Stimulated activated CD8-positive, alpha-beta memory T cell treated with anti-CD3 and anti-CD28 coated beads, Interleukin-12 subunit alpha, Interleukin-12 subunit beta, amount 100 ng/mL, for 24 hours (primary cell): ENCODE results near the gene CCSER1.

Source experiments
- DNase-seq: peaks from one replicate; pipeline ENCODE4 v3.0.0-alpha.2; 2020; ENCODE audit errors: extremely low read depth

The CCSER1 gene

DNA sequence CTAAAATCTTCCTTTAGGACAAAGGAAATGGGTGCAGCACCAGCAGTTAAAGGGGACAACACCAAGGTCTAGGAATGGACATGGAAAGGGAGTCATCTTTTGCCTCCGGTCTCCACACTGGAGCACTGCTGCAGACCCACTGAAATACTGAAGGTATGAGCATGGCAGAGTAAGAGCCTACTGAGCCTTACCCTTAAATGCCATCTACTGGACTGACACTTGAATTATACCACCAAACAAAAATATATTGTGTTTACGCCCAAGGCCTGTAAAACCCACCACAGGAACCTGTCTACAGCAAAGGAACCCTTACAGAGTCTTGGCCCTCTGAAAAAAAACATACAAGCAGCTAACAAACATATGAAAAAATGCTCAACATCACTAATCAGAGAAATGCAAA, 443.4 kb downstream of the CCSER1 start:
- DNase-seq, result no peak

GRCh38 chr4:90572996-90573395, 445.8 kb downstream of the CCSER1 start:
- DNase-seq, result no peak

GRCh38 chr4:90575371-90575770, 448.2 kb downstream of the CCSER1 start:
- DNase-seq, result no peak

DNA sequence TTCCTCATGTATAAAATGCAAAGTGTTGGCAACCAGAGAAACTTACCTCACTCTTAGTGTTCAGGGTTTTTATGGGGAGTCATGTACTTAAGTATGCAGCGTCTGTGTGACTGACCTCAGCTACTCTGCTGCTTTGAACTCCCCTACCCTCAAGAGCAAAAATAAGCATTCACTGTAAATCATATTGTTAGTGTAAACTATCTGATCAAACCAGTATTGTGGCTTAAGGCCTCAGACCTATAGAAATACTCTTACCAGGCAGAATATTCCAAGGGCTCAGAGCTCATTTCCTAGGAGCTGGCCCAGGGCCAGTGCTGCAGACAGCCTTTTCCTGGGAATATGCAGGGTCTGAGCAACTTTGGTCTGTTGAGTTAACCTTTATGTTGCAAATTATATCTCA, 453.1 kb downstream of the CCSER1 start:
- no peak for DNase-seq

DNA sequence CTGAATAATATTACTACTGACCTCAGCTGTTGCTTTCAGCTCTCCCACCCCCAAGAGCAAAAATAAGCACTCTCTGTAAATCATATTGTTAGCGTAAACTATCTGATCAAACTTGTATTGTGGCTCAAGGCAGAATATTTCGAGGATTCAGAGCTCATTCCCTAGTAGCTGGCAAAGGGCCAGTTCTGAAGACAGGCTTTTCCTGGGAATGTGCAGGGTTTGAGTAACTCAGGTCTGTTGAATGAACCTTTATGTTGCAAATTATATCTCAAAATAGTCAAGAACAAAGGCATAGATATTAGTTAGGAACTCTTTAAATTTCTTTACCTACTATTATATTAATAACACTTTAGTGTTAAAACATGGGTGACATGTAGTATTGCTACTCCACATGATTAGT, 454.9 kb downstream of the CCSER1 start:
- no peak for DNase-seq

GRCh38 chr4:90584051-90584450, 456.9 kb downstream of the CCSER1 start:
- DNase-seq, result no peak

GRCh38 chr4:90585961-90586360, 458.8 kb downstream of the CCSER1 start:
- no peak for DNase-seq

GRCh38 chr4:90586799-90587198, 459.6 kb downstream of the CCSER1 start:
- DNase-seq, result no peak

GRCh38 chr4:90597927-90598326, 470.7 kb downstream of the CCSER1 start:
- no peak for DNase-seq

DNA sequence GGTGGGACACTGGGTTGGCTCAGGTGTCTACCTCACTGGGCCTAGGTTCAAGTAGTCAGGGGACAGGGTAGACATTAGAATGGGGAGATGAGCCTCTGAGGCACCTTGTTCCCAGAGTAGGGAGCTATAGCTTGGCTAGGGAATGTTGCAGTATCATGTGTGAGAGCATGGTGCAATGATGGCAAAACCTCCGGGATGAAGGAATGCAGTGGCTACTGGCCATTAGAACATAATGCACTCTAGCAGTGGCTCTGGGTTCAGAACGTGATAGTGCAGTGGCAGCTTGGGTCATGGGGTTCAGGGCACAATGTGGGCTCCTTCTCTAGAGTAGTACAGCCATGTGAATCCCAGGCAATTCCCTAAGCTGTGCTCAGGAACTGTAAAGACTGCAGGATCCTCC, 471.5 kb downstream of the CCSER1 start:
- DNase-seq, result no peak

DNA sequence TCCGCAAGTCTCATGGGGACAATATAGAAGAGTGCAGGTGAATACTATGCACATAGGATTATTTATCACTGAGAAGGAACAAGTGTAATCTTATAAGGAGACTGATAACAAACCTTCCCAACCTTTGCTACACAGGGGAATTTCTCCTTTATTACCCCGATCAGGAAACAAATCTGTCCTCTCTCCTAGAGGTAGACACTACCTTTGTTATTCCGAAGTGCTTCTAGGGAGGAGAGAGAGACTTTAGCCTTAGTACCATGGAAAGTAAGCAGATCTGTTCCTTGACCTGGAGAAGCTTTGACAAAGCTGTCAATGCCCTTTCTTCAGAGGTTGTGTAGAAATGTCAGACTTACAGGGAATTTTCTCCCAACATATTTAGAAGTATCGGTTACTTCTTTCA, 475.5 kb downstream of the CCSER1 start:
- no peak for DNase-seq

GRCh38 chr4:90603540-90603939, 476.3 kb downstream of the CCSER1 start:
- DNase-seq, result no peak

GRCh38 chr4:90606781-90607180, 479.6 kb downstream of the CCSER1 start:
- no peak for DNase-seq

- DNase-seq, result no peak
Measured at GRCh38 chr4:90614371-90614770, 487.2 kb downstream of the CCSER1 start.

DNA sequence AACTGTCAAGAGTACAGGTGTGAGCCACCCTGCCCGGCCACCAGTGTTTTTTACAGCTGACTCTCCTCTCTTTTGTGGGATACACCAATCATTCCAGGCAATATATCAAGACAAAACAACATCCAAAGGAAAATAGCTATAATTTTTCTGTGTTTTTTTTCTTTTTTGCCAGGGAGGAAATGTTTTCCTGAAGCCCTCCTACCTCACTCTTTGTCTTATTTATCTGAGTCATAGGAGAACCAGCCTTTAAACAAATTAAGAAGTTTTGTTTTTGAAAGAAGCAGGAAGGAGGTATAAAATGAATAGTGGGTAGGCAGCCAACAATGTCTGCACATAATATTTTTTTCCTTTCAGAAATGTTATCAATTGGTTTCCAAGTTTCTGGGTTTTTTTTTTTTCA, 493.9 kb downstream of the CCSER1 start:
- no peak for DNase-seq

GRCh38 chr4:90624781-90625180, 497.6 kb downstream of the CCSER1 start:
- DNase-seq, result no peak

DNA sequence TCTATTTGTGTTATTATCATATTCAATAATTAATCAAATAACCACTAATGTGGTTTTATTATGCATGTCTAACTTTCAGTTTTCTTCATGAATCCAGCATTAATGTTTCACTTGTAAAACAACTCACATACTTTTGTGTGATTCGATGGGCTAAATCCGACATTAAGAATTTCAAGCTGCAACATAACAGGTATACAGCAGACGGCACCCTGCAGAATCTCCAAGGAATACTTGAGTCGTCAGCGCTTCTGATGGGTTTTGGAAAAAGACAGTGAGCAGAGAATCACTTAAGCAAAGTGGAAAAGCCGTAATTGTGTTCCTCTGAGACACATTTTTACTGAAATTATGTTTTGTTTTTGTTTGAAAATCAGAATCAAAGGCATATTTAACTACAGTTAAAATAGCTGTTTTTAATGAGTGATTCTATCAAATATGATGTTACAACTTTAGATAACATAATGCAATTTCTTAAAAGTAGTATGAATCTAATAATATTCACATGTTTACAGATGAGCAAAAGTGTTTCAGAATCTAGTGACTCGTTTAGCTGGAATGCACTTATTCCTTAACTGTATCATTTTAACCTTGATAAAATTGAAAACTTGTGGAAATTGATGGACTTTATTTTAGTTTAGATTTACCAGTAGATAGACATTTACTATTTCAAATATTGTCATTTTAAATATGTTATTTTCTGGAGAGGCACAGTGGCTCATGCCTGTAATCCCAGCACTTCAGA, 514.8 kb downstream of the CCSER1 start:
- no peak for DNase-seq

DNA sequence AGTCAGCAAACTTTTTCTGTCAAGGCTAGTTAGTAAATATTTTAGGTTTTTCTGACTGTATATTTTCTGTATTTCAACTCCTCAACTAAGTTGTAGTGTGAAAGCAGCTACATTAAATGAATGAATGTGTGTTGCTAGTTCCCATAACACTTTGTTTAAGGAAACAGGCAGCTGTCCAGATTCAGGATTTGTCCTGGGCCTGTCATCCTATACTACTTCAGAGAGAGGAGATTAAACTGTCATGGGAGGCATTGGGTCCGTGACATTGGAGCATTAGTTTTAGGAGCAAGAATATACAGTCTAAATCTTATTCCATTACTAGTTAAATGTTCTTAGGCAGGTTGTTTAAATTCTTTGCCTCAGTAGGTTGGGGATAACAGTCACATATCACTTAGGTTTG, 516.0 kb downstream of the CCSER1 start:
- no peak for DNase-seq

GRCh38 chr4:90648311-90648710, 521.1 kb downstream of the CCSER1 start:
- no peak for DNase-seq

DNA sequence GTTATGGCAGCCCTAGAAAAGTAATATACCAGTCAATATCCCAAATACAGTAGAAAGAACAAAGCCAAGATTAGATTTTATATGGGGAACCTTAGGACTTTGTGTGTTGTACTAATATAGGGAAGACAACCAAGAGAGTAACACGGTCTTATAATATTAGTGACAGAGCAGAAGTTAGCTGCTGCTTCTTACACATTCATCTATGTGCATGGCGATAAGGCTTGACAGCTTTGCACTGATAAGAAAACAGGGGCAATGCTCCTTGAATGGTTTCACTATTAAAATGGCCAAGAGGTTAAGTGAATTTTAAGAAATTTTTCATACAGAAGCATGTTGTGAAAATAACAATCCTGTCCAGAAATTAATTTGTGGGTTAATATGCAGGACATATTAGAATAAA, 521.6 kb downstream of the CCSER1 start:
- DNase-seq, result no peak

DNA sequence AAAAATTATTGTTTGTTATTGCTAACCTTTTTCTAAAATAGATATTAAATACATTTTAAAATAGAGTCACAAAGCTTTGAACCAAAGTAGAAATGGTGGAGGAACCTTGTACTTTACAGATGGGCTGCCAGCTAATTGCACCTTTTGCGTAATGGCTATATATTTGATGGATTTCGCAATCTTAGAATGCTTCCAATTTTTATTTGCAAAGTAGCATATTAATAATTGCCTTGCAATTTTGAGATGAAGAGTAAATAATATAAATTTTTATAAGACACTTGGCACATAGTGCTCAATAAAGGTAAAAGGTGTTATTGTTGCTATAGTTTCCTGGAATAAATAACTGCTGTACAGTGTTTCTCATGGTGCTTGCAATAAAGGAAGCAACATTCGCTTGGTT, 533.5 kb downstream of the CCSER1 start:
- DNase-seq, result no peak

GRCh38 chr4:90670183-90670582, 543.0 kb downstream of the CCSER1 start:
- DNase-seq, result no peak

- DNase-seq, result no peak
Measured at GRCh38 chr4:90689739-90690138, 562.5 kb downstream of the CCSER1 start.

DNA sequence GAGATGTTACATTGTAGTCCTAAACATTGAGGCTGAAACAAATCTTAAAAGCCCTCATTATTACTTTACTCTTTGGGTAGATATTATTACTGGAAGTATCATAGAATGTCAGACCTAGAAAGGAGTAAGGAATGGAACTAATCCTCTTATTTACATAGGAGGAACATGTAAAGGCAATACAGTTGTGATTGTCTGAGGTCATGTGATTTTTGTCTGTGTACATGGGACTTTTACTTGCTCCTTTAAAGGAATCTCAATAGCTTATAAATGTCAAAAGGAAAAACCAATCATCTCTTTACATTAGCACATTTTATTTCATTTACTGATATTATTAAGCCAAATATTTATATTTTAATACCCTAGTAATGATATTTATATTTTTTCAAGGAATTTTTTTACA, 568.2 kb downstream of the CCSER1 start:
- no peak for DNase-seq
